HCT116 (cell line): ENCODE measurements around the gene CPA2. TPM values are rescaled to one million over a fixed set of nuclear protein-coding genes. Genes with fewer than 3 reads are reported as not detected.

Source experiments
- ATAC-seq: fragments of 200-7000 bp; cut with Tn5 transposase; 2 replicates; pipeline ENCODE4 v1.9.1; 2020; ENCODE audit warnings: mild to moderate bottlenecking, moderate library complexity
- BruUV-seq: library from RNA; stranded (reverse); fragments of 400-500 nt; replicated peaks from 2 replicates; lab custom pipeline; 2021; lab: Mats Ljungman, UMichigan
- CTCF ChIA-PET: fragments of 300-600 bp; sonication (Branson Sonifier 250); formaldehyde crosslinking; loops from one replicate; lab custom pipeline; 2021; ENCODE audit warnings: antibody characterized with exemption; lab: Charles Lee
- POLR2A ChIA-PET: fragments of 300-600, 350-600 bp; sonication (Branson Sonifier 250); formaldehyde crosslinking; loops from one replicate; lab custom pipeline; 2021; ENCODE audit warnings: antibody characterized with exemption; lab: Charles Lee
- RAD21 ChIA-PET, 2 experiments: fragments of 300-600 bp; sonication (Branson Sonifier 250); formaldehyde crosslinking; loops; one replicate each; lab custom pipeline; 2023; ENCODE audit warnings: low total read pairs in 2 of 2; ENCODE audit not compliant: uncharacterized antibody in 2 of 2, unreplicated experiment in 2 of 2, low non-redundant PET in 1 of 2; lab: Charles Lee
- DNase-seq: peaks from one replicate; pipeline ENCODE4 v3.0.0-alpha.2; 2010; ENCODE audit warnings: low read depth, low spot score
- H2AFZ ChIP-seq: fragments of 200-600 bp; shearing (Covaris generic), sonication (generic); 2 replicates; pipeline ENCODE4 v1.6.1; 2017; ENCODE audit warnings: low read depth, mixed run types, mixed read lengths, antibody characterized with exemption, low read length; ENCODE audit not compliant: poor library complexity, severe bottlenecking
- H3K27ac ChIP-seq: 2 replicates; pipeline ENCODE4 v1.5.1; 2012; ENCODE audit warnings: low read depth, low read length
- H3K27me3 ChIP-seq: fragments of 200-600 bp; sonication (generic); 2 replicates; pipeline ENCODE4 v1.6.1; 2016; ENCODE audit warnings: mixed run types, low read length, mixed read lengths; ENCODE audit not compliant: insufficient read depth
- H3K36me3 ChIP-seq, 2 experiments: fragments of 200-500 bp in 1 of 2; fragments of 200-600 bp in 1 of 2; sonication (Bioruptor generic) in 1 of 2; sonication (generic) in 1 of 2; 2 replicates each; pipeline versions ENCODE4 v1.5.1 to v1.6.1; 2014 to 2016; ENCODE audit warnings: low read length in 2 of 2, inconsistent platforms in 1 of 2, mixed read lengths in 1 of 2, mixed run types in 1 of 2; ENCODE audit not compliant: insufficient read depth in 2 of 2, control insufficient read depth in 1 of 2
- H3K4me1 ChIP-seq, 2 experiments: fragments of 200-600 bp in 1 of 2; sonication (generic) in 1 of 2; 2 replicates each; pipeline versions ENCODE4 v1.5.1 to v1.6.1; 2012 to 2017; ENCODE audit warnings: low read length in 2 of 2, inconsistent platforms in 1 of 2, mild to moderate bottlenecking in 1 of 2, mixed read lengths in 1 of 2, mixed run types in 1 of 2, moderate library complexity in 1 of 2; ENCODE audit not compliant: insufficient read depth in 2 of 2, control insufficient read depth in 1 of 2
- H3K4me2 ChIP-seq: fragments of 200-600 bp; sonication (generic); 2 replicates; pipeline ENCODE4 v1.6.1; 2017; ENCODE audit warnings: mixed run types, low read length, mixed read lengths
- H3K4me3 ChIP-seq, 2 experiments: fragments of 200-600 bp in 1 of 2; sonication (generic) in 1 of 2; replicated peaks in 1 of 2; 2 replicates each; pipeline ENCODE4 v1.5.1; 2011 to 2016; ENCODE audit warnings: low read length in 2 of 2, control low read depth in 1 of 2, low read depth in 1 of 2, mild to moderate bottlenecking in 1 of 2, mixed read lengths in 1 of 2, mixed run types in 1 of 2
- H3K79me2 ChIP-seq: fragments of 200-600 bp; sonication (generic); 2 replicates; pipeline ENCODE4 v1.6.1; 2017; ENCODE audit warnings: mild to moderate bottlenecking, mixed run types, low read length, moderate library complexity, mixed read lengths; ENCODE audit not compliant: insufficient read depth
- H3K9ac ChIP-seq: fragments of 200-600 bp; sonication (generic); 2 replicates; pipeline ENCODE4 v1.6.1; 2016; ENCODE audit warnings: low read length, mixed read lengths
- H3K9me2 ChIP-seq: fragments of 200-600 bp; sonication (generic), shearing (Covaris generic); 2 replicates; pipeline ENCODE4 v1.6.1; 2017; ENCODE audit warnings: mixed run types, mild to moderate bottlenecking, moderate library complexity; ENCODE audit not compliant: insufficient read depth
- H3K9me3 ChIP-seq, 2 experiments: fragments of 200-500 bp in 1 of 2; fragments of 200-600 bp in 1 of 2; sonication (Bioruptor generic) in 1 of 2; sonication (generic) in 1 of 2; 2 replicates each; pipeline ENCODE4 v1.6.1; 2014 to 2017; ENCODE audit warnings: low read length in 2 of 2, mixed read lengths in 2 of 2, inconsistent platforms in 1 of 2, low read depth in 1 of 2, mild to moderate bottlenecking in 1 of 2, mixed run types in 1 of 2, moderate library complexity in 1 of 2; ENCODE audit not compliant: control insufficient read depth in 1 of 2, insufficient read depth in 1 of 2
- H4K20me1 ChIP-seq: fragments of 200-600 bp; sonication (generic), shearing (Covaris generic); 2 replicates; pipeline ENCODE4 v1.6.1; 2017; ENCODE audit warnings: mixed run types, mild to moderate bottlenecking, moderate library complexity; ENCODE audit not compliant: insufficient read depth
- CEBPB ChIP-seq: IDR thresholded peaks from 2 replicates; pipeline ENCODE4 v1.6.1; 2012; ENCODE audit warnings: low read depth
- EZH2 ChIP-seq: fragments of 200-600 bp; sonication (generic); IDR thresholded peaks from 2 replicates; pipeline ENCODE4 v1.6.1; 2017; ENCODE audit warnings: antibody characterized with exemption, mixed run types
- POLR2A ChIP-seq: IDR thresholded peaks from 2 replicates; pipeline ENCODE4 v1.7.0; 2011; ENCODE audit warnings: borderline replicate concordance; ENCODE audit not compliant: insufficient read depth, insufficient read length; ENCODE audit errors: extremely low read depth
- RAD21 ChIP-seq: IDR thresholded peaks from 2 replicates; pipeline ENCODE4 v1.6.1; 2012; ENCODE audit warnings: low read depth, mild to moderate bottlenecking
- SIN3A ChIP-seq: IDR thresholded peaks from 2 replicates; pipeline ENCODE4 v1.6.1; 2012; ENCODE audit warnings: low read depth
- ZBTB33 ChIP-seq: IDR thresholded peaks from 2 replicates; pipeline ENCODE4 v1.6.1; 2011; ENCODE audit warnings: mild to moderate bottlenecking, low read length, moderate library complexity; ENCODE audit not compliant: insufficient replicate concordance; ENCODE audit errors: extremely low read depth
- ZNF274 ChIP-seq: fragments of 200-500 bp; sonication (Bioruptor generic); IDR thresholded peaks from 2 replicates; pipeline ENCODE4 v1.6.1; 2014; ENCODE audit warnings: mild to moderate bottlenecking, low read depth, low read length, inconsistent platforms
- intact Hi-C: fragments of 100-400 bp; cut with micrococcal nuclease; formaldehyde crosslinking; loops from 2 replicates; pipeline ENCODE4 v1.10.0; 2022
- total RNA-seq: library from RNA; stranded (reverse); gene quantifications from one replicate; pipeline ENCODE4 v1.2.1, GENCODE V29; 2021; ENCODE audit not compliant: unreplicated experiment
- TF ChIP-seq, protein P1 (sequence below), 3 experiments: fragments of 200-600 bp in 1 of 3; sonication (generic) in 1 of 3; IDR thresholded peaks in 2 of 3; conservative IDR thresholded peaks in 1 of 3; 2 replicates each; pipeline ENCODE4 v1.5.1; 2012 to 2017; ENCODE audit warnings: low read depth in 2 of 3, low read length in 2 of 3, antibody characterized with exemption in 1 of 3, borderline replicate concordance in 1 of 3, control low read depth in 1 of 3, mild to moderate bottlenecking in 1 of 3, mixed read lengths in 1 of 3, mixed run types in 1 of 3, moderate library complexity in 1 of 3; ENCODE audit not compliant: insufficient read depth in 1 of 3

The CPA2 gene
- total RNA-seq, 1 experiment from 2014 or later: 1.5 TPM

DNA sequence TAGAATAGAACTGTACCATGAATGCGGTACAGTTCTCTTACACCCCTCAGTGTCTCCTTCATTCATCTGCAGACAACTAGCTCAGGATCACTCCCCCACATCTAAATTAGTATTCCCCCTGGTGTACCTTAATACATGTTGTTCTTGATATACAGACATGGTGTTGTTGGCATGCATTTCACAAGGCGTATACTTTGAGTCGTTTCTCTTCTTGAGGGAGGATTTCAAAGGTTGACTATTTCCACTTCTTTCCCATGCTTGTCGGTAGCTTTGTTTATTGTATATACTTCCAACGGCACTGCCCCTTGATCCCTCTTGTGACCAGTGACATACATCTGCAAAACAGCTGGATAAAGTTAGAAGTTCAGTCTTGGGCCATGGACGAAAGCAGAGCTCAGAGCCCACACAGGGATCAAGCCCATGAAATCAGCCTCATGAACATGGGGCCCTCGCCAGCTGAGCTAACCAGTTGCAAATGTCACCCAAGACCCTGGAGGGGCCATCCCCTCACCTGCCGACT is 34.9 kb downstream of the CPA2 start:
- no peak for DNase-seq
- no peaks in the 10 kb centered on the region for H4K20me1 ChIP-seq
- ChIA-PET RAD21 (no interaction called here), POLR2A (interaction anchor here (3.4 kb wide), 1 partner anchor 8 kb away, joined by 15 read pairs; the partner anchor contains the start of gene CPA4), CTCF (no interaction called here)
- ATAC-seq: no peak
- H3K27me3 ChIP-seq: no peaks in the 10 kb centered on the region
- no peak for TF ChIP-seq CEBPB
- no peak for TF ChIP-seq ZBTB33
- TF ChIP-seq SIN3A: no peak
- no peak for TF ChIP-seq ZNF274
- TF ChIP-seq POLR2A: no peak
- no peak for TF ChIP-seq EZH2
- TF ChIP-seq RAD21: no peak
- TF ChIP-seq, protein P1, sequence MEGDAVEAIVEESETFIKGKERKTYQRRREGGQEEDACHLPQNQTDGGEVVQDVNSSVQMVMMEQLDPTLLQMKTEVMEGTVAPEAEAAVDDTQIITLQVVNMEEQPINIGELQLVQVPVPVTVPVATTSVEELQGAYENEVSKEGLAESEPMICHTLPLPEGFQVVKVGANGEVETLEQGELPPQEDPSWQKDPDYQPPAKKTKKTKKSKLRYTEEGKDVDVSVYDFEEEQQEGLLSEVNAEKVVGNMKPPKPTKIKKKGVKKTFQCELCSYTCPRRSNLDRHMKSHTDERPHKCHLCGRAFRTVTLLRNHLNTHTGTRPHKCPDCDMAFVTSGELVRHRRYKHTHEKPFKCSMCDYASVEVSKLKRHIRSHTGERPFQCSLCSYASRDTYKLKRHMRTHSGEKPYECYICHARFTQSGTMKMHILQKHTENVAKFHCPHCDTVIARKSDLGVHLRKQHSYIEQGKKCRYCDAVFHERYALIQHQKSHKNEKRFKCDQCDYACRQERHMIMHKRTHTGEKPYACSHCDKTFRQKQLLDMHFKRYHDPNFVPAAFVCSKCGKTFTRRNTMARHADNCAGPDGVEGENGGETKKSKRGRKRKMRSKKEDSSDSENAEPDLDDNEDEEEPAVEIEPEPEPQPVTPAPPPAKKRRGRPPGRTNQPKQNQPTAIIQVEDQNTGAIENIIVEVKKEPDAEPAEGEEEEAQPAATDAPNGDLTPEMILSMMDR (IDR thresholded peaks at IDR 0.05 in 2 of 3, conservative IDR thresholded peaks at IDR 0.05 in 1 of 3; ENCODE audit: borderline replicate concordance in 1 of 3, insufficient read depth in 1 of 3, low read depth in 2 of 3, low read length in 2 of 3): no peak
- no peak overlapping the region for H3K27ac ChIP-seq
- H3K79me2 ChIP-seq: no peaks in the 10 kb centered on the region
- intact Hi-C loops: no loop called here
- H3K9me2 ChIP-seq: no peaks in the 10 kb centered on the region
- H3K4me1 ChIP-seq: no peaks in the 10 kb centered on the region
- H3K9me3 ChIP-seq: no peaks in the 10 kb centered on the region
- no peak overlapping the region for H3K4me3 ChIP-seq
- no peak overlapping the region for H2AFZ ChIP-seq
- H3K4me2 ChIP-seq: no peak overlapping the region
- no TSS peak for BruUV-seq
- H3K9ac ChIP-seq: no peak overlapping the region
- peaks cover 0 to 42% of the 10 kb centered on the region in 2 experiments; a peak in 1 of 4 replicates for H3K36me3 ChIP-seq
